SH-SY5Y (cell line): ENCODE measurements around the gene ADAMTS8.

ENCODE experiments used
- GATA2 ChIP-seq: IDR thresholded peaks from 2 replicates; pipeline ENCODE4 v1.6.1; 2011; ENCODE audit warnings: mild to moderate bottlenecking, low read depth, low read length
- GATA3 ChIP-seq: IDR thresholded peaks from 2 replicates; pipeline ENCODE4 v1.6.1; 2011; ENCODE audit warnings: low read depth, mild to moderate bottlenecking, low read length, moderate library complexity

The ADAMTS8 gene, protein sequence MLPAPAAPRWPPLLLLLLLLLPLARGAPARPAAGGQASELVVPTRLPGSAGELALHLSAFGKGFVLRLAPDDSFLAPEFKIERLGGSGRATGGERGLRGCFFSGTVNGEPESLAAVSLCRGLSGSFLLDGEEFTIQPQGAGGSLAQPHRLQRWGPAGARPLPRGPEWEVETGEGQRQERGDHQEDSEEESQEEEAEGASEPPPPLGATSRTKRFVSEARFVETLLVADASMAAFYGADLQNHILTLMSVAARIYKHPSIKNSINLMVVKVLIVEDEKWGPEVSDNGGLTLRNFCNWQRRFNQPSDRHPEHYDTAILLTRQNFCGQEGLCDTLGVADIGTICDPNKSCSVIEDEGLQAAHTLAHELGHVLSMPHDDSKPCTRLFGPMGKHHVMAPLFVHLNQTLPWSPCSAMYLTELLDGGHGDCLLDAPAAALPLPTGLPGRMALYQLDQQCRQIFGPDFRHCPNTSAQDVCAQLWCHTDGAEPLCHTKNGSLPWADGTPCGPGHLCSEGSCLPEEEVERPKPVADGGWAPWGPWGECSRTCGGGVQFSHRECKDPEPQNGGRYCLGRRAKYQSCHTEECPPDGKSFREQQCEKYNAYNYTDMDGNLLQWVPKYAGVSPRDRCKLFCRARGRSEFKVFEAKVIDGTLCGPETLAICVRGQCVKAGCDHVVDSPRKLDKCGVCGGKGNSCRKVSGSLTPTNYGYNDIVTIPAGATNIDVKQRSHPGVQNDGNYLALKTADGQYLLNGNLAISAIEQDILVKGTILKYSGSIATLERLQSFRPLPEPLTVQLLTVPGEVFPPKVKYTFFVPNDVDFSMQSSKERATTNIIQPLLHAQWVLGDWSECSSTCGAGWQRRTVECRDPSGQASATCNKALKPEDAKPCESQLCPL

DNA sequence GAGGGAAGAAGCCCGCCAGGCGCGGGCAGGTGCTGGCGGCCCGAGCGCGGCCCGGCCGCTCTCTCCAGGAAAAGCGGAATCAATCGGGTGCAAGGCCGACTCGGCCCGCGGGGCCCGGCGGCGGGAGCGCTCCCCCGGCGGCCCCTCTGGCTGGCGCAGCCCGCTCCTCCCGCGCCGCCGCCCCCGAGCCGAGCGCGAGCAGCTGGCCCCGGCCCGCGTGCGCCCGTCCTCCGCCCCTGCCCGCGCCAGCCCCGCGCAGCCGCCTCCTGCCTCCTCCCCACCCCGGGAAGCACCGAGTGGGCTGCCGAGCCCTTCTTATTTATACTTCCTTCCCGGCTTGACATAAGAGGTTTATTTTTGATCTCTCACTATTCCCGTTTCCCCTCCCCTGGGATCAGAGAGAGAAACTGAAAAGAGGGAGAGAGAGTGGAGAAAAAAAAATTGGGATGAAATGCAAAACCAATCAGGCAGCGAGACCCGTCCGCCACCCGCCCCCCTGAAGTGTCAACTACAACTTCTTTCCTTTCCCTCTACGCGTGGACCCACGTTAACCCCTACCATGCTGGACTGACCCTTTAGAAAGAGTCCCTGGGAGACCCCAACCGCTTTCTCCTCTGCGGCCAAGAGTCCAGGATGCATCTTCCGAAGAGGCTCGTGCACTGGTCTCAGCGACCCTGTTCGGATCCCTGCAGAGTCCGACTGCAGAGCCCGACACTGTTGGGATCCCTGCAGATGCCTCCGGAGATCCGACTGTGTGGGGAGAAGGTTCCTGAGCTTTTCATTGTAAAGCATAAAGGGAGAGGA, at the start of gene ADAMTS8:
Gene ADAMTS8 (minus strand): TSS at position 294 of the 804 bp plus-strand sequence. CDS start 323 bp downstream, outside the sequence.
- TF ChIP-seq GATA3 (no peak), GATA2 (no peak)

DNA sequence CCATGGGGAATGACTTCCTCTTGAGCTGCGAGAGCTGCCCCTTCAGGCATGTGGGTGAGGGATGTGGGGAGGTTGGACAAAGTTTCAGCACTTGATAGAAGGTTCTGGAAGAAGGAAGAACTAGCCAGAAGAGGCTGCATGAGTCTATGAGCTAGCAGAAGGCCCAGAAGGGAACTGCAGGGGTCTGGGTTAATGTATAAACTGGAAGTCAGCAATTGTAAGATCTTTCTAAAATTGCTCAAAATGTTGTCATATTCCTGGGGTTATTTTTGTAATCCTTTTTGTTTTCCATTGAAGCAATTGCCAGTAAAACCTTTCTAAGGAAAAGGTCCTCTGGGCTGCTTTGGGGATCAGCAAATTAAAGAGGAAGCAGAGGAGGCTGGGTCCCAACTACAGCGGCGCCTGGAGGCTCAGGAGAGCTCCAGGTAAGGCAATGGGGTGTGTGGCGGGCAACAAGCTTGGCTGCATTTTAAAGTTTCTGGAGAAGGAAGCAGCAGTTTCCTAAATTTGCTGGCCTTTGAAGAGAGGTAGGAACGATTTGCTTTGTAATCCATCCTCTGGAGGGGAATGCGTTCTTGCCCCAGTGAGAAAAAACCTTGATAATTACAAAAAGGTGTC, 49.3 kb upstream of the ADAMTS8 start:
- TF ChIP-seq GATA2: no peak
- TF ChIP-seq GATA3: no peak

DNA sequence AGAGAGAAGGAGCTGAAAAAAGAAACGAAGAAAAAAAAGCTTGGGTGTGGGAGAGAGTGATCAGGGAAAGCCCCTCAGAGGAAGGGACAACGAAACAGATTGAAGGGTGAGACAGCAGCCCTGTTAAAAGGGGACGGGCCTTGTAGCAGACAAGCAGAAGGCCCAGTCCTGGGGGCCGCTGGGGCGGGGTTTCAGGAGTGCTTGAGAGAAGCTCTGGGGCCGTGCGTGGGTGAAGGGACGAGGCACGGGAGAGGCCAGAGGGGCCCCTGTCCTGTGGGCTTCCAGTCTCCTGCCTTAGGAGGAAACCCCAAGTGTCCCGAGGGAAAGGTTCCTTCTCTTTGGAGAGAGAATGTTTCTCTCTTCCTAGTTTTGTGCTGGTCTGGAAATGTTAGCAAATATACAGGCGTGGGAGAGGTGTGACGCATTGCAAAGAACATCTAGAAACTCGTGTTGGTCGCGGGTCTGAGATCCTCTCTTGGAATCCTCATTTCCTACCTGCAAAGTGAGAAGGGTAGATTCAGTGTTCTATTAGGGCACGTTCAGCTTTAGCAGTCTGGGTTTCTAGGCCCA, 48.6 kb upstream of the ADAMTS8 start:
- TF ChIP-seq GATA3 (no peak), GATA2 (no peak)

DNA sequence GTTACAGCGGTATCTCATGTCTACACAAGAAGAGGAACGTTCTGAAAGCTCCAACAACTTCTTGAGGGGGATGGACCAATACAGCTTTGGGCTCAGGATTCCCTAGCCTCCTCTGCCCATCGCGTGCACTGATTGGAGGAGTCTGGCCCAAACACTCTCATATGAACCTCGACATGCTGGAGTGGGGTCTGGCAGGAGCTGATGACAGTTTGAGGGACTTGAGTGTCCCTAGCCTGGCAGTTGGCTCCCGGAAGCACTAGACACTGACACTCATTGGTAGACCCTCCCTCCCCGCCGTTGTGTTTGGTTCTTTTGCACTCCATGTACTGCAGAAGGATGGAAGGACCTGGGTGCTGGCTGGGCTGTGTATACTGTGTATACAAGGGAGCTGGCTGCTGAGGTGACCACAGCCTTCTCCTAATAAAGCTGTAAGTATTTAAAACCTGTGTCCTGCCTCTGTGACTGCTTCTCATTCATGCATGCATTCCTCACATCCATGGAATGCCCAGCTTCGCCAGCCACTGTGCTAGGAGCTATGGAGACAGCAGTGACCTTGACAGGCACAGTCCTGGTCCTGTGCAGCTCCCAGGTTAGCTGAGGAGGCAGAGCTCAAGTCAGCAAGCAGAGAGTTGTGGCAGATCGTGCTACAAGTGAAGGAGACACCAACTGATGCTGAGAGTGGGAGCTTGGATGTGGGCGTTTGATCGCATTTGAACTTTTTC, 48.0 kb upstream of the ADAMTS8 start:
- no peak for TF ChIP-seq GATA2
- no peak for TF ChIP-seq GATA3

DNA sequence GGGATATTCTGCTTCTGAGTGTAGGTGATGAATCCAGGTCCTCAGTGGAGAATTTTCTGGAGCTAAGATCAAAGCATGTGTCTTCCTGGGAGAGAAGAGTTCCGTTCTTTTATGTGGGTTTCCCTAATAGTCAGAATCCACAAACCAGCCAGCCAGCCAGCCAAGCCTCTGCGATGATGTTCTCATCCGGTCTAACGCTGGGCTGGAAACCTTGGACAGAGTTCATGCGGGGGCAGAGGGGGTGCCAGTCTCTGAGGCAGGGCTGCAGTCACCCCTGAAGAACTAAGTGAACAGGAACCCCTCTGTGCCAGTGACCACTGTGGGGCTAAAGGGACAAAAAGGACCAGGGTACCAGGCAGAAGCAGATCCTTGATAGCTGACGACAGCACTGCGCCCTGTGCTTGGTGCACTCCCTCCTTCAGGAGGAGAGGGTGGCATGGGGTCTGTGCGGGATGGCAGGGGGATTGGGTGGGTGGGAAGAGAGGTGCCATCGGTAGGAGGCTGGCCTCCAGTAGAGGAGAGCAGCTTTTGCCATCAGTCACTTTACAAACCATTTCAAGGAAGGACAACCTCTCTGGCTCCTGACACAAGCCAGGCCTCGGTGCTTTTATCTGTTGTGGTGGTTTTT, 47.1 kb upstream of the ADAMTS8 start:
- TF ChIP-seq GATA2 (no peak), GATA3 (no peak)

DNA sequence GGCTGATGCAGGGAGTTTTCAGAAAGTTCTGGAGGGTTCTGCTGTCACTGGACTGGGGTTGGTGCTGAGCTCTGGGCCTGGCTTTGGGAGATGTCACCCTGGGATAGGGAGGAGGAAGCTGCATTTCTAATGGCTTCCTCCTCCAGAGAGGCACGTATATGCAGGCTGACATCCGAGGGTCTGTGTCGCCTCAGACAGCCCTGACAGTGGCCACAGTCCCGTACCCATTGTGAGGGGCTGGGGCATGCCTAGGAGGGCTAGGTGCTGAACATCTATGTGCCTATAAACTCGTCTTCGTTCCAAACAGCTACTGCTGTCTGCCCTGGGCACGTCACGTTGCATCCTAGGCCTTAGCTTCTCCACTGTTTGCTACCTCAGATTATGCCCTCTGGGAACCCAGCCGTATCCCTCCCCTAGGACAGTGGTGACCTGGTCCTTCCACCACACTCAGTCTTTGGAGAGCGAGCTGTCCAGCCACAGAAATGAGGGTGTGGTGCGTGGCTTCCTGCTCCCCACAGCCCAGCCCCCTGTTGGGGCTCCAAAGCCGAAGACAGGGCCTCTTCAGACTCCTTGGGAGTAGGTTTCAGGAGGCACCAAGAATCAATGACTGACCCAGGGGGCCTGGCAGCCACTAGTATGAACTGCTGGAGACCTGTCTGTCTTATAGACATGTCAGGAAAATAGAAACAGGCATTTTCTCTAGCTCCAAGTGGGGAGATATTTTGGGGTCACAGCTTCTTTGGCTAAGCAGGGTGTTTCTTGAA, 46.4 kb upstream of the ADAMTS8 start:
- no peak for TF ChIP-seq GATA2
- TF ChIP-seq GATA3: no peak

DNA sequence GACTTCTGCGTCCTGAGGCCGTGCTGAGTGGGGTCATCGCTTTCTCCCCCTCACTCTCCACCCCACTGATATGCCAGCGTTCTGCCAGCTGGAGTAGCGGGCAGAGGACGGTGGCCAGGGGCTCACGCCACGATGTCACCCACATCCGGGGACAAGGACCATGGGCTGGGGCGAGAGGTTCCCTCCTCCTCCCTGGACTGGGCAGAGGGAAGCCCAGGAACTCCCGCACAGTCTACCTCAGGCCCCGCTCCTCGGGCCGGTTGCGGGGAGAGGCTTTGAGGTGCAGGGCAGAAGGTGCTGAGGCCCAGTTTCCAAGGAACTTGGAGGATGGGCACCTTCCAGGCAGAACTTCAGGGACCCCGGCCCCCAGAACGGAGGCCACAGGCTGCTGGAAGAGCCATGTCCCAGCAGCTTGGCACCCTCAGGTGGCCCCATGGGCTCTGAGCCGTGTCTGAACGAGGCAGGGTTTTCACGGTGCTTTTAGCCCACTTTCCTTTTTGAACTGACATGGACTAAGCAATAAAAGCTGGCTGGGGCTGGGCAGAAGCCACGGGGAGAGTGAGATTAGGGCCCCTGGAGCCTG, 45.5 kb upstream of the ADAMTS8 start:
- TF ChIP-seq GATA2: no peak
- no peak for TF ChIP-seq GATA3

DNA sequence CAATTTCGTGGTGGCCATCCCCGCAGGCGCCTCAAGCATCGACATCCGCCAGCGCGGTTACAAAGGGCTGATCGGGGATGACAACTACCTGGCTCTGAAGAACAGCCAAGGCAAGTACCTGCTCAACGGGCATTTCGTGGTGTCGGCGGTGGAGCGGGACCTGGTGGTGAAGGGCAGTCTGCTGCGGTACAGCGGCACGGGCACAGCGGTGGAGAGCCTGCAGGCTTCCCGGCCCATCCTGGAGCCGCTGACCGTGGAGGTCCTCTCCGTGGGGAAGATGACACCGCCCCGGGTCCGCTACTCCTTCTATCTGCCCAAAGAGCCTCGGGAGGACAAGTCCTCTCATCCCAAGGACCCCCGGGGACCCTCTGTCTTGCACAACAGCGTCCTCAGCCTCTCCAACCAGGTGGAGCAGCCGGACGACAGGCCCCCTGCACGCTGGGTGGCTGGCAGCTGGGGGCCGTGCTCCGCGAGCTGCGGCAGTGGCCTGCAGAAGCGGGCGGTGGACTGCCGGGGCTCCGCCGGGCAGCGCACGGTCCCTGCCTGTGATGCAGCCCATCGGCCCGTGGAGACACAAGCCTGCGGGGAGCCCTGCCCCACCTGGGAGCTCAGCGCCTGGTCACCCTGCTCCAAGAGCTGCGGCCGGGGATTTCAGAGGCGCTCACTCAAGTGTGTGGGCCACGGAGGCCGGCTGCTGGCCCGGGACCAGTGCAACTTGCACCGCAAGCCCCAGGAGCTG, 44.8 kb upstream of the ADAMTS8 start:
- no peak for TF ChIP-seq GATA3
- no peak for TF ChIP-seq GATA2

DNA sequence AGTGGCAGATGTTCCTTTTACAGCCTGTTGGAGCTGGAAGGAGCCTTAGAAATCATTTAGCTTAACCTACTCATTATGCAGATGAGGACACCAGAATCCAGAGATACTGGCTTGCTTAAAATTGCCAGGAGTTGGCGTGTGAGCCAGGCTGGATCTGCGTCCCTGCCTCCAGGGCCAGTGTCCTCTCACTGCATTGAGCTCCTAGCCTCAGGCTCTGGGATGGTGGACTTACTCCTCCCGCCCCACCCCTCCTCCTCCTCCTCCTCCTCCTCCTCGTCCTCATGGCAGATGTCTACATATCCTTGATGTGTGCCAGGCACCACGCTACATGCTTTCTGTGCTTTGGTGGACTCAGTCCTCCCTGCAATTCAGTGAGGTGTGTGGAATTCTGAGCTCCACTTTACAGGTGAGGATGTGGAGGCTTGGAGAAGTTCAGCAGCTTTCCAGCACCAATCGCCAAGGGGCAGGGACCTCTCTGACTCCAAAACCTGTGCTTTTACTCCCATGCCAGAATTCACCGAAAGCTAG, 44.1 kb upstream of the ADAMTS8 start:
- no peak for TF ChIP-seq GATA2
- no peak for TF ChIP-seq GATA3

DNA sequence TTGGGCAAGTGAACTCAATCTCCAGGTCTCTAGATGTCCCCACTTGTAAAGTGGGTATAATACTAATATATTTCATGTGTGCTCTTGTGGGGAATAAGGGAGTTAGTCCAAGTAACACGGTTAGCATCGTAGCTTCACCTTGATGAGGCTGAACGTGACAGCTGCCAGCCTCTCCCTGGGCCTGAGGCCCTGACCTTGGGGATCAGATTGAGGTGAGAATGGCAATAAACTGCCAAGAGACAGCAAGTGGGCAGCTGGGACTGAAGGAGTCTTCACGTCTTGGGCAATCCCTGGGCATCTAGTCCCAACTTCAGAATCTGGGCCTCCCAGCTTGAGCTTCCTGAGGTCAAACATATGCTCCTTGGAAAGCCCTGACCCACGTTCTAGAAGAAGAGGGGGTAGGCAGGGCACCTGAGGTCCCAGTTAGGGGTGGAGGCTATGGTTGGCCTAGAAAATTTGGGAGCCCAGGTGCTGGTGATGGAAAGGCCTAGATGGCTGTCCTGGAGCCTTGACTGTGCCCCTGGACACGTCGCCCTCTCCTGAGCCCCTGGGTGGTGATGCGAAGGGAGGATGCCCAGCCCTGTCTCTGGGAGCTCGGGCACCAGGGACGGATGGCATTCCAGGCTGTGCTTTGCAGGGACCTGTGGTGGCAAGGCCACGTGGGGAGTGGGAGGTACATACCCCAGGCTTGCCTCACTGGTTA, 43.5 kb upstream of the ADAMTS8 start:
- TF ChIP-seq GATA2: no peak
- no peak for TF ChIP-seq GATA3
